ELF-1 (cell line): ENCODE measurements around the gene ITPR1.

Experiments
- DNase-seq: peaks from one replicate; pipeline ENCODE4 v3.0.0-alpha.2; 2016; ENCODE audit warnings: low read depth, low spot score

ITPR1 gene

GRCh38 chr3:4532535-4533112 lies 39.5 kb downstream of the ITPR1 start:
- no peak for DNase-seq

GRCh38 chr3:4533489-4534443 lies 40.6 kb downstream of the ITPR1 start:
- peak; percentile 45 for DNase-seq

- no peak for DNase-seq
Observed at GRCh38 chr3:4534906-4535305, 41.8 kb downstream of the ITPR1 start.

GRCh38 chr3:4536260-4536659 lies 43.1 kb downstream of the ITPR1 start:
- no peak for DNase-seq

GRCh38 chr3:4540267-4540666 lies 47.1 kb downstream of the ITPR1 start:
- no peak for DNase-seq

GRCh38 chr3:4543110-4543509 lies 50.0 kb downstream of the ITPR1 start:
- no peak for DNase-seq

GRCh38 chr3:4546346-4547178 lies 53.4 kb downstream of the ITPR1 start:
- DNase-seq = no peak

- no peak for DNase-seq
Observed at GRCh38 chr3:4547799-4548198, 54.7 kb downstream of the ITPR1 start.

GRCh38 chr3:4548356-4548755 lies 55.2 kb downstream of the ITPR1 start:
- DNase-seq = no peak

GRCh38 chr3:4548780-4549179 lies 55.6 kb downstream of the ITPR1 start:
- DNase-seq = no peak

- no peak for DNase-seq
Observed at GRCh38 chr3:4549896-4550295, 56.7 kb downstream of the ITPR1 start.

- no peak for DNase-seq
Observed at GRCh38 chr3:4551051-4551711, 58.0 kb downstream of the ITPR1 start.

GRCh38 chr3:4551794-4552442 lies 58.8 kb downstream of the ITPR1 start:
- DNase-seq = no peak

- no peak for DNase-seq
Observed at GRCh38 chr3:4552811-4553210, 59.7 kb downstream of the ITPR1 start.

- DNase-seq = no peak
Observed at GRCh38 chr3:4561661-4562060, 68.5 kb downstream of the ITPR1 start.

GRCh38 chr3:4562595-4562994 lies 69.4 kb downstream of the ITPR1 start:
- no peak for DNase-seq

- DNase-seq = no peak
Observed at GRCh38 chr3:4564270-4564669, 71.1 kb downstream of the ITPR1 start.

- no peak for DNase-seq
Observed at GRCh38 chr3:4564928-4565586, 71.9 kb downstream of the ITPR1 start.

- no peak for DNase-seq
Observed at GRCh38 chr3:4565809-4566501, 72.8 kb downstream of the ITPR1 start.

- peak; percentile 23 for DNase-seq
Observed at GRCh38 chr3:4568841-4569240, 75.7 kb downstream of the ITPR1 start.
